Peyer's patch (tissue), 4 donors: Measurements from ENCODE around the gene FGFRL1.
A peak's percentile ranks its signal among the peaks of the same experiment; 100 is the strongest.

Experiments
- POLR2A ChIP-seq, 2 donors: fragments of 450-650 bp; IDR thresholded peaks; one replicate each; pipeline ENCODE4 v1.5.1; 2017; ENCODE audit warnings: antibody characterized with exemption in 2 of 2, mild to moderate bottlenecking in 2 of 2, moderate library complexity in 2 of 2
- TF ChIP-seq, protein P1 (sequence below), 6 experiments: fragments of 450-650 bp in 4 of 6; fragments of 200-600 bp in 2 of 6; sonication (generic) in 1 of 6; IDR thresholded peaks; one replicate each; pipeline ENCODE4 v1.5.1; 2017 to 2019; ENCODE audit warnings: antibody characterized with exemption in 6 of 6, mild to moderate bottlenecking in 3 of 6, moderate library complexity in 1 of 6

- TF ChIP-seq, protein P1, sequence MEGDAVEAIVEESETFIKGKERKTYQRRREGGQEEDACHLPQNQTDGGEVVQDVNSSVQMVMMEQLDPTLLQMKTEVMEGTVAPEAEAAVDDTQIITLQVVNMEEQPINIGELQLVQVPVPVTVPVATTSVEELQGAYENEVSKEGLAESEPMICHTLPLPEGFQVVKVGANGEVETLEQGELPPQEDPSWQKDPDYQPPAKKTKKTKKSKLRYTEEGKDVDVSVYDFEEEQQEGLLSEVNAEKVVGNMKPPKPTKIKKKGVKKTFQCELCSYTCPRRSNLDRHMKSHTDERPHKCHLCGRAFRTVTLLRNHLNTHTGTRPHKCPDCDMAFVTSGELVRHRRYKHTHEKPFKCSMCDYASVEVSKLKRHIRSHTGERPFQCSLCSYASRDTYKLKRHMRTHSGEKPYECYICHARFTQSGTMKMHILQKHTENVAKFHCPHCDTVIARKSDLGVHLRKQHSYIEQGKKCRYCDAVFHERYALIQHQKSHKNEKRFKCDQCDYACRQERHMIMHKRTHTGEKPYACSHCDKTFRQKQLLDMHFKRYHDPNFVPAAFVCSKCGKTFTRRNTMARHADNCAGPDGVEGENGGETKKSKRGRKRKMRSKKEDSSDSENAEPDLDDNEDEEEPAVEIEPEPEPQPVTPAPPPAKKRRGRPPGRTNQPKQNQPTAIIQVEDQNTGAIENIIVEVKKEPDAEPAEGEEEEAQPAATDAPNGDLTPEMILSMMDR (IDR thresholded peaks at IDR 0.05) = peak in 1 of 6 experiments; percentile 7
- TF ChIP-seq POLR2A (IDR thresholded peaks at IDR 0.05) = no peak
These were observed 47.0 kb downstream of the FGFRL1 start for GRCh38 chr4:1058198-1058996.
